HFF-Myc (cell line): ENCODE results near the gene BICRAL.
"Not testable (repeated sequence)": the region's sequence is repeated elsewhere in the genome, so short reads cannot be mapped to it uniquely, and the experiment has no call there.

Source experiments
- DNase-seq: peaks from one replicate; pipeline ENCODE4 v3.0.0-alpha.2; 2011; ENCODE audit warnings: low read depth; ENCODE audit errors: extremely low read depth
- H3K4me3 ChIP-seq: replicated peaks from 2 replicates; pipeline ENCODE4 v1.5.1; 2011; ENCODE audit warnings: low read depth, mild to moderate bottlenecking, control low read depth, low read length
- TF ChIP-seq, protein P1 (sequence below): IDR thresholded peaks from 2 replicates; pipeline ENCODE4 v1.5.1; 2012; ENCODE audit warnings: mild to moderate bottlenecking, low read depth, low read length, control low read depth; ENCODE audit errors: missing control alignments

Gene BICRAL

DNA sequence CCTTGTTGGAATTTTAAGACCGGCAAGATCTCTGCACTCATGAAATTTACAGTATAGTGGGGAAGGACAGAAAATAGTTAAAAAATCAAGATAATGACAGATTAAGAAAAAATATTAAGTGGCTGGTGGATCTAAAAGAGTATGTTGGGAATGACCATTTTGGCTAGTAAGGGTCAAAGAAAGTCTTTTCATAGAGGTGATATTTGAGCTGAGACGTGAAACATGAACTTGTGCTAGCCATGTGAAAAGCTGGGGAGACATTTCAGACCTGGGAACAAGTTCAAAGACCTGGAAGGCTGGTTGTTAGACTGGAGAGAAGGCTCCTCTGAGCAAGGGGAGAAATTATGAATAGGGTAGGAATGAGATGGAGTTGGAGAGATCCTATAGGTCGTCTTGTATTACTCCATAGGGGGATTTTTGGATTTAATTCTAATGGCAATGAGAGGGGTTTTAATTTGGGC is 4.7 kb downstream of the BICRAL start:
- TF ChIP-seq, protein P1, sequence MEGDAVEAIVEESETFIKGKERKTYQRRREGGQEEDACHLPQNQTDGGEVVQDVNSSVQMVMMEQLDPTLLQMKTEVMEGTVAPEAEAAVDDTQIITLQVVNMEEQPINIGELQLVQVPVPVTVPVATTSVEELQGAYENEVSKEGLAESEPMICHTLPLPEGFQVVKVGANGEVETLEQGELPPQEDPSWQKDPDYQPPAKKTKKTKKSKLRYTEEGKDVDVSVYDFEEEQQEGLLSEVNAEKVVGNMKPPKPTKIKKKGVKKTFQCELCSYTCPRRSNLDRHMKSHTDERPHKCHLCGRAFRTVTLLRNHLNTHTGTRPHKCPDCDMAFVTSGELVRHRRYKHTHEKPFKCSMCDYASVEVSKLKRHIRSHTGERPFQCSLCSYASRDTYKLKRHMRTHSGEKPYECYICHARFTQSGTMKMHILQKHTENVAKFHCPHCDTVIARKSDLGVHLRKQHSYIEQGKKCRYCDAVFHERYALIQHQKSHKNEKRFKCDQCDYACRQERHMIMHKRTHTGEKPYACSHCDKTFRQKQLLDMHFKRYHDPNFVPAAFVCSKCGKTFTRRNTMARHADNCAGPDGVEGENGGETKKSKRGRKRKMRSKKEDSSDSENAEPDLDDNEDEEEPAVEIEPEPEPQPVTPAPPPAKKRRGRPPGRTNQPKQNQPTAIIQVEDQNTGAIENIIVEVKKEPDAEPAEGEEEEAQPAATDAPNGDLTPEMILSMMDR: no peak
- H3K4me3 ChIP-seq: no peak overlapping the region
- no peak for DNase-seq

DNA sequence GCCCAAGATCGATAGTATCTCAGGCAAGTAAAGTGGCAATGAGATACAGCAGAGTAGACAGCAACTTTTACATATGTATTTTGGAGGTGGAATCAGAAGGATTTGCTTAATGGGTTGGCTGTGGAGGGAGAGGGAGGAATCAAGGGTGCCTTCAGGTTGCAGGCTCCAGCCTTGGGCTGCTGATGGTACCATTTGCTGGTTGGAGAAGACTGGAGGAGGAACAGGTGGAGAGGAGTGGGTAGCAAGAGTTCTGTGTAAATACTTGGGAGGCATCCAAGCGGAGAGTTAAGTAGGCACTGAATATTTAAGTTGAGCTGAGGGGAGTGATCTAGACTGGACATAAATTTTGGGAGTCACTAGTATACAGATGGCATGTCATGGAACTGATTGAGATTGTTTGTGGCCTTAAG is 5.2 kb downstream of the BICRAL start:
- TF ChIP-seq, protein P1: no peak
- H3K4me3 ChIP-seq: no peak overlapping the region
- no peak for DNase-seq

DNA sequence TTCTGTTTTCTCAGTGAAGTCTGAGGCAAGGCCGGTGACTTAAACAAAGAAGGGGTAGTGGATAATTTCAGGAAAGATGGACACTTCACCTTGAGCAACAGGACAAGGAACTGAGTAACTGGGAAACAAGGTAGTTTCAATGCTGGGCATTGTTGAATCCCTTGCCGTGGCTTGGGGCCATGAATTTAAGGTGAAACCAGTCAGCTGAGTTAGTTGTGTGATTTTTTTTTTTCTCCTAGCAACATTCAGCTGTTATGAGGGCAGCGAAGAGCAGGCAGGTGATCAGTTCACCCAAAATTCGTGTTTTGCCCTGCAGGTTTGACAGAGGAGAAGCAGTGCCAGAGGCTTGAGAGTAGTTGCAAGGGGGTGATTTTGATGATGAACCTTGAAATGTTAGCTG is 6.8 kb downstream of the BICRAL start:
- H3K4me3 ChIP-seq: no peak overlapping the region
- TF ChIP-seq, protein P1: no peak
- no peak for DNase-seq

DNA sequence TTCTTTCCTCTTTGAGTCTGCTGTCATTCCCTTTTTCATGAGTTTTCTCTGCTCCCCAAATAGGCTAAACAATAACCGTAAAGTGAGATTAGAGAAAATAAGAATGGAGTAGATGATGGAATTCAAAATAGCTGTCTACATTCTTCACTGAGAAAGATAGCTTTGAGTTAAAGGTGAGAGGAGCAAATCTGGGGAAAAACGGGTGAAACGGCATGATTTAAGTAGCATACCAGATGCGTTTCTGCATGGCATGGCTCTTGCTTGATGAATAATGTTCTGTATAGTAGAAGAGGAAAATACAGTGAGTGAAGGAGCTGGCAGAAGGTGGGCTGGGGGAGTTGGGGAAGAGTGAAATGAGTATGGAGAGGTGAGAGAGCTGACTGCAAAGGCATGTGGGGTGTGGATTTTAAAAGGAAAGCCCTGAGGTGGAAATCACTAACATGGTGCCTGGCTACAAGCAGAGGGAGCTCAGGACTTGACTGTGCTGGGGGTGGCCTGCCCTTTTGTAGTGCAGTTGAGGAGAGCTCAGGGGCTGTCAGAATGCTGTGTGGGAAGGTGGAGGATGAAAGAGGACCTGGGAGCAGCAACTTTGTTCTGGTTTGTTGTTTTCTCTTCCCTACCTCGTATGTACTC is 8.8 kb downstream of the BICRAL start:
- TF ChIP-seq, protein P1: no peak
- DNase-seq: no peak
- no peak overlapping the region for H3K4me3 ChIP-seq

DNA sequence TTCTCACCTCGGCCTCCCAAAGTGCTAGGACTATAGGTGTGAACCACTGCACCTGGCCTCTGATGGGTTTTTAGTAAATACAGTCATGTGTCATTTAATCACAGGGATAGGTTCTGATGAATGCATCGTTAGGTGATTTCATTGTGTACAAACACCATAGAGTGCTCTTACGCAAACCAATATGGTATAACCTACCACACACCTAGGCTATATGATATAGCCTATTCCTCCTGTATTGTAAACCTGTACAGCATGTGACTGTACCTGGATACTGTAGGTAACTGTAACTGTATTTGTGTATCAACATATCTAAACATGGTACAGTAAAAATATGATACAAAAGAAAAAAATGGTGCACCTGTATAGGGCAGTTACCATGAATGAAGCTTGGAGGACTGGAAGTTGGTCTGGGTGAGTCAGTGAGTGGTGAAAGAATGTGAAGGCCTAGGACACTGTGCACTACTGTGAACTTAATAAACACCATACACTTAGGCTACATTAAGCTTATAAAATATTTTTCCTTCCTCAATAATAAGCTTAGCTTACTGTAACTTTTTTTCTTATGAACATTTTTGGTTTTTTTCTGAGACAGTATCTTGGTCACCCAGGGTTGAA is 10.0 kb downstream of the BICRAL start:
- no peak overlapping the region for H3K4me3 ChIP-seq
- no peak for DNase-seq
- TF ChIP-seq, protein P1: no peak

DNA sequence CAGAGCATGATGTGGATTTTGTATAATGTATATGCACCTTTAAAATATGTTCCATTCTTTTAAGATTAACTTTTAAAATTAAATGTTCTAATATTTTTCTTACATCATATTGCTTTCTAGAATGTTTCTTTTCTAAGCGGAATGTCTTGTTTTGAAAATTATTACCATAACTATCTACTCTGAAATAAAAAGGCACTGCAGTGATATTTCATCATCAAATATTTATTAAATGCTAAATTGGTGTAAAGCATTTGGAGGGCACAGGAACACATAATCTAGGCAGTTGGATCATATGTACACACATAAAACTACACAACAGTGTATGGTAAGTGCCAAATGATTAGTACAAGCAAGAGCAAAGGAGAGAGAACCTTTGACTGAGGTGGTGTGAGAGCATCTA is 13.8 kb downstream of the BICRAL start:
- DNase-seq: no peak
- TF ChIP-seq, protein P1: no peak
- H3K4me3 ChIP-seq: no peak overlapping the region

DNA sequence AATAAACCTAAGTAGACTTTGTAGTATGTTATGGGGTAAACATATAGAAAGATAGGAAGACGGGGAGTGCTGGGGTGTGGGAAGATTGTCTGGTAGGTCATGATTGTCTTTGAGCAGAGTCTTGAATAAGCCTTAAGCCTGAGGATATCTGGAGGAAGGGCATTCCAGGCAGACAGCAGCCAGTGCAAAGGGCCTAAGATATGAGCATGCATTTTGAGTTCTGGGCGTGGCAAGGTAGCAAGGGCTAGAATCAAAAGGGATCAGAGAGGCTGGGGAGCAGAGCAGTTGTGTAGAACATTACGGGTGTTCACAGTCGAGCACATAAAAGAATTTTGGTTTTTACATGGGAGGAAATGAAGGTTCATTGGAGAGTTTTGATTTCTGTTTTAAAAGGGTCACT is 14.3 kb downstream of the BICRAL start:
- no peak overlapping the region for H3K4me3 ChIP-seq
- TF ChIP-seq, protein P1: no peak
- no peak for DNase-seq

DNA sequence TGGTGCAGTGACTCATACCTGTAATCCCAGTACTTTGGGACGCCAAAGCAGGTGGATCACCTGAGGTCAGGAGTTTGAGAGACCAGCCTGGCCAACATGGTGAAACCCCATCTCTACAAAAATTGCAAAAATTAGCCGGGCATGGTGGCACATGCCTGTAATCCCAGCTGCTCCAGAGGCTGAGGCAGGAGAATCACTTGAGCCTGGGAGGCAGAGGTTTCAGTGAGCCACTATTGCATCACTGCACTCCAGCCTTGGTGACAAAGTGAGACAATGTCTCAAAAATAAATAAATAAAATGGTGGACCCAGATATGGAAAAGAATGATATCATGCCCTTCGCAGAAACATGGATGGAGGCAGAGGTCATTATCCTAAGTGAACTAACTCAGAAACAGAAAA is 15.8 kb downstream of the BICRAL start:
- not testable (repeated sequence) for DNase-seq, H3K4me3 ChIP-seq
